Osteoblast (primary cell): ENCODE measurements around the gene COL18A1. TPM values are rescaled to one million over a fixed set of nuclear protein-coding genes. Genes with fewer than 3 reads are reported as not detected.

Source experiments
- DNase-seq: peaks from one replicate; pipeline ENCODE4 v3.0.0; 2011; ENCODE audit warnings: low spot score, mixed read lengths; ENCODE audit not compliant: insufficient read length; ENCODE audit errors: missing footprints
- H2AFZ ChIP-seq: 2 replicates; pipeline ENCODE4 v1.6.0; 2011; ENCODE audit warnings: mild to moderate bottlenecking, low read length
- H3K27ac ChIP-seq: 2 replicates; pipeline ENCODE4 v1.5.1; 2011; ENCODE audit warnings: mild to moderate bottlenecking, low read depth, low read length, moderate library complexity
- H3K27me3 ChIP-seq: 2 replicates; pipeline ENCODE4 v1.6.0; 2012; ENCODE audit warnings: mild to moderate bottlenecking, control low read depth, inconsistent platforms, low read length, moderate library complexity; ENCODE audit not compliant: insufficient read depth
- H3K36me3 ChIP-seq: 2 replicates; pipeline ENCODE4 v1.5.1; 2011; ENCODE audit warnings: mild to moderate bottlenecking, low read length, control low read depth, moderate library complexity; ENCODE audit not compliant: insufficient read depth
- H3K4me1 ChIP-seq: 2 replicates; pipeline ENCODE4 v1.5.1; 2011; ENCODE audit warnings: mild to moderate bottlenecking, low read length, control low read depth, moderate library complexity; ENCODE audit not compliant: insufficient read depth
- H3K4me2 ChIP-seq: 2 replicates; pipeline ENCODE4 v1.6.0; 2011; ENCODE audit warnings: mild to moderate bottlenecking, low read length; ENCODE audit not compliant: insufficient read depth
- H3K4me3 ChIP-seq: fragments of 200-600 bp; sonication (generic); 3 replicates; pipeline ENCODE4 v1.5.1; 2012; ENCODE audit warnings: mild to moderate bottlenecking, low read length, inconsistent platforms; ENCODE audit not compliant: insufficient read depth
- H3K79me2 ChIP-seq: 2 replicates; pipeline ENCODE4 v1.6.0; 2012; ENCODE audit warnings: mild to moderate bottlenecking, low read length, control low read depth, inconsistent platforms; ENCODE audit not compliant: insufficient read depth
- H3K9me3 ChIP-seq: 2 replicates; pipeline ENCODE4 v1.5.1; 2011; ENCODE audit warnings: low read depth, low read length, control low read depth
- H4K20me1 ChIP-seq: 2 replicates; pipeline ENCODE4 v1.6.0; 2012; ENCODE audit warnings: mild to moderate bottlenecking, low read length, control low read depth; ENCODE audit not compliant: insufficient read depth
- total RNA-seq: library from RNA; depleted of rRNA; stranded (reverse); fragments of >200 nt; gene quantifications from 2 replicates; pipeline ENCODE4 v1.2.3, GENCODE V29; 2012
- TF ChIP-seq, protein P1 (sequence below): IDR thresholded peaks from 2 replicates; pipeline ENCODE4 v1.5.1; 2011; ENCODE audit warnings: mild to moderate bottlenecking, low read depth, low read length, moderate library complexity; ENCODE audit errors: extremely low read depth

Gene COL18A1
- total RNA-seq, 1 donor: 8.3 TPM

DNA sequence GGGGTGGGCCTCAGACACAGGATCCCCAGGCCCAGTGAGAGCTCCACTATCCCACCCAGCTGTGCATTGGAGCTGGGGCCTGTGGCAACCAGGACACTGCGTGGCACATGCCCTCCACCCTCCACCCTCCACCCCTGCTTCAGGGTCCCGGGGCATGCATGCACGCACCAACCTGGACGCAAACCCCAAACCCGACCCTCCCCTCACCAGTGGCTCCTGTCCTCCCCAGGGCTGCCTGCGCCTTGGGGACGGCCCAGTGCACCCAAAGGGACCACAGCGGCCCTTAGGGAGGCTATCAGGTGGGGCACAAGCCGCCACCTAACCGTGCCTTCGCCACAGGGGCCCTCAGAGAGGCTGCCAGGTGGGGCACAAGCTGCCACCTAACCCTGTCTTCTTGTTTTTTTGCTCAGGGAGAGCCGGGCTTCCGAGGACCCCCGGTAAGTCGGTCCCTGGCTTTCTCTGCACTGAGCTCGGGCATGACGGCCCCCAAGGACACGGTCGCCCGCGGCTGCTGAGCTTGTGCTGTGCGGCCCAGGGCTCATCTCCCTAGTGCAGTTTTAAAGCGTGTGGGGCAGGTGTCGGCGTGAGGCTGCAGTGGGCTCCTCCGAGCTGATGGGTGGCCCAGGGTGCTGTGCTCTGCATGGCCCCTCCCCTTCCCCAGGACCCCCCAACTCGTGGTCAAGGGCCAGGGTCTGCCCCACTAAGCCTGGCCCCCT is 89.3 kb downstream of the COL18A1 start:
- Histone ChIP-seq H3K36me3 (no peaks in the 10 kb centered on the region), H3K4me2 (no peak overlapping the region), H3K27me3 (no peaks in the 10 kb centered on the region), H2AFZ (no peak overlapping the region), H3K27ac (no peak overlapping the region), H4K20me1 (no peaks in the 10 kb centered on the region), H3K4me1 (no peaks in the 10 kb centered on the region), H3K79me2 (no peaks in the 10 kb centered on the region), H3K4me3 (no peak overlapping the region), H3K9me3 (no peaks in the 10 kb centered on the region)
- TF ChIP-seq, protein P1, sequence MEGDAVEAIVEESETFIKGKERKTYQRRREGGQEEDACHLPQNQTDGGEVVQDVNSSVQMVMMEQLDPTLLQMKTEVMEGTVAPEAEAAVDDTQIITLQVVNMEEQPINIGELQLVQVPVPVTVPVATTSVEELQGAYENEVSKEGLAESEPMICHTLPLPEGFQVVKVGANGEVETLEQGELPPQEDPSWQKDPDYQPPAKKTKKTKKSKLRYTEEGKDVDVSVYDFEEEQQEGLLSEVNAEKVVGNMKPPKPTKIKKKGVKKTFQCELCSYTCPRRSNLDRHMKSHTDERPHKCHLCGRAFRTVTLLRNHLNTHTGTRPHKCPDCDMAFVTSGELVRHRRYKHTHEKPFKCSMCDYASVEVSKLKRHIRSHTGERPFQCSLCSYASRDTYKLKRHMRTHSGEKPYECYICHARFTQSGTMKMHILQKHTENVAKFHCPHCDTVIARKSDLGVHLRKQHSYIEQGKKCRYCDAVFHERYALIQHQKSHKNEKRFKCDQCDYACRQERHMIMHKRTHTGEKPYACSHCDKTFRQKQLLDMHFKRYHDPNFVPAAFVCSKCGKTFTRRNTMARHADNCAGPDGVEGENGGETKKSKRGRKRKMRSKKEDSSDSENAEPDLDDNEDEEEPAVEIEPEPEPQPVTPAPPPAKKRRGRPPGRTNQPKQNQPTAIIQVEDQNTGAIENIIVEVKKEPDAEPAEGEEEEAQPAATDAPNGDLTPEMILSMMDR: no peak
- DNase-seq: no peak

DNA sequence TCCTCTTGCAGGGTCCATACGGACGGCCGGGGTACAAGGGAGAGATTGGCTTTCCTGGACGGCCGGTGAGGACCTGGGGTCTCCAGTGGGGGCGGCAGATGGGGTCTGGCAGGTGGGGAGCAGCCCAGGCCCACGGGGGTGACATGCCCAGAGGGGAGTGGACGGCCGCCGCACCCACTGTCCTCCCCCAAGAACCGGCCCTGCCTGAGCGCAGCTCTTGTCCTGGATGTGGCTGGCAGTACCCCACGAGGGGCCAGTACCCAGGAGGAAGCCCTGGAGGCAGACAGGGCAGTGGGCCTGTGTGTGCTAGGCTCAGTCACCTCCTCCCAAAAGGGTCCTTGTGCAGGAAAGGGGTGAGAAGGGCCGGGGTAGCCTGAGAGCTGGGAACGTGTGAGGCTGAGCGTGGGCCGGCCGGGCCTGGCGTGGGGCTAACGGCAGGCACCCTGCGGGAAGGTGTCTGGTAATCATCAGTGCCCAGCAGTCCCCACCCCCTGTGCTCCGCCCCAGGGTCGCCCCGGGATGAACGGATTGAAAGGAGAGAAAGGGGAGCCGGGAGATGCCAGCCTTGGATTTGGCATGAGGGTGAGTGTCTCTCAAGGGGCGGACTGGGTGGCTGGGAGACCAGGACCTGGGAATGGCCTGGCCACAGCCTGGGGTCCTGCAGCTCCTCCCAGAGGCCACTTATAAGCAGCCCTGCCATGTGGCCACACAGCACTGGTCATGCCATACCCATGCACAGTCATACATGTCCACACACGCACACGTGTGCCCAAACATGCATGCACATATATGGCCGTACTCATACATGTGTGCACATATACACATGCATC is 90.1 kb downstream of the COL18A1 start:
- Histone ChIP-seq H3K27me3 (no peaks in the 10 kb centered on the region), H3K4me2 (no peak overlapping the region), H3K27ac (no peak overlapping the region), H2AFZ (no peak overlapping the region), H3K4me1 (no peaks in the 10 kb centered on the region), H4K20me1 (no peaks in the 10 kb centered on the region), H3K36me3 (no peaks in the 10 kb centered on the region), H3K4me3 (no peak overlapping the region), H3K9me3 (no peaks in the 10 kb centered on the region), H3K79me2 (no peaks in the 10 kb centered on the region)
- no peak for DNase-seq
- TF ChIP-seq, protein P1: no peak

DNA sequence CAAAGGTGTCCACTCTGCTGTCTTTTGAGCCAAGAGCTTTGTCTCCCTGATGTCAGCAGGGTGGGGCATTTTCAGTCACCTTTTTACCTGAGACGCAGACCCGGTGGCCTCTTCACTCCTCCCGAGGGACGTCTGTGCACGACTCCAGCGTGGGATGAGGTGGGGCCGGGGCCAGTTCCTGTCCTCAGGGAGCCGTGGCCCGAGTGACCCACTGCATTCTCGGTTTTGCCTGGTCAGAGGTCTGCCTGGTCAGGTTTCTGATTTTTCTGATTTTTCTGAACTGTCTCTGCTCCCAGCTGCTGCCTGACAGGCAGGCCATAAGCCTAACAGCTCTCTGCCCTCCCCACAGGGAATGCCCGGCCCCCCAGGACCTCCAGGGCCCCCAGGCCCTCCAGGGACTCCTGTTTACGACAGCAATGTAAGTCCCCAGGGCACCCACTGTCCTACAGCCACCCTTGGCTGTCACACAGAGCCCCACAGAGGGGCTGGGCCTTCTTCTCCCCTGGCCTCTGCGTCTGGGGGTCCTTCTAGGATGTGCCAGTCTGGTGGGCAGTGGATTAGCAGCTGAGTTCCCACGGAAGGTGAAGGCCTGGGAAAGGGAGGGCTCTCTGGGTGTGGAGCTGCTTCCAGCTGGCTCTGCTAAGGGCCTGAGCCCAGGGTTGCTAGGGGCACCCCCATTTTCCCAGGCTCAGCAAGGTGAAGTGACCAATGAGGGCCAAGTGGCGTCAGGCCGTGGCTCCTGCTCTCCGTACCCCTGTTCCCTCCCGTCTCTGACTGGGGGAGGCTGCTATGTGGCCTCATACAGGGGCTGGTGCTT is 91.4 kb downstream of the COL18A1 start:
- Histone ChIP-seq H3K9me3 (no peaks in the 10 kb centered on the region), H3K36me3 (no peaks in the 10 kb centered on the region), H3K4me1 (no peaks in the 10 kb centered on the region), H4K20me1 (no peaks in the 10 kb centered on the region), H3K27me3 (no peaks in the 10 kb centered on the region), H3K79me2 (no peaks in the 10 kb centered on the region), H3K27ac (no peak overlapping the region), H3K4me3 (no peak overlapping the region), H3K4me2 (no peak overlapping the region), H2AFZ (no peak overlapping the region)
- DNase-seq: no peak
- TF ChIP-seq, protein P1: no peak
